ENCODE data around the gene MIER2. TPM values are rescaled to one million over a fixed set of nuclear protein-coding genes. Genes with fewer than 3 reads are reported as not detected.
"Not testable (repeated sequence)": the region's sequence is repeated elsewhere in the genome, so short reads cannot be mapped to it uniquely, and the experiment has no call there.

The MIER2 gene
- total and polyA plus RNA-seq, 4 donors: 2.7 to 4.1 (median 3.7) TPM

DNA sequence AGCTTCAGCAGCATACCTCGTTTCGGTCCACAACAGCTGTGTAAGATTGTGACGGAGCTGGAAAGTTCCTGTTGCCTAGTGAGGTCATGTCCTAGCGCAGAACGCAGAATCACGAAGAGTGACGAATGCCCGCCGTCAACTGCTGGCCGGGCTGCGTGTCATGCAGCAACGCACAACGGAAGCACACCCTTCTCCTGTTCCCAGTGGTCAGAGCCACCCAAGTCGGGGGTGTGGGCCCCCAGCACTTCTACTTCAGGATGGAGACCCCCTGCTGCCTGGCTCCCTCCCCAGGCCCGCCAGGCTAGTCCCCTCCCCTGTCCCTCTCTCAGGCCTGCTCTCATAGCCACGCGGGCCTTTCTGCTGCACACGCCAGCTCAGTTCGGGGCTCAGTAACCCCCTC lies 38.4 kb upstream of the MIER2 start:
- no peak for DNase-seq (ENCODE audit: low spot score)
- Histone ChIP-seq H3K27me3 (ENCODE audit: control insufficient read depth in 4 of 4, insufficient read depth in 4 of 4, low read length in 3 of 4) (peaks cover 0 to 6% (median 2%) of the 10 kb centered on the region in 4 donors), H3K9me3 (ENCODE audit: control insufficient read depth in 4 of 4, low read length in 3 of 4) (no peaks in the 10 kb centered on the region), H3K4me3 (ENCODE audit: low read depth in 1 of 3, low read length in 3 of 3) (no peak overlapping the region), H3K9ac (ENCODE audit: low read depth in 1 of 2, low read length in 2 of 2) (no peak overlapping the region), H3K4me1 (ENCODE audit: control insufficient read depth in 4 of 4, insufficient read depth in 4 of 4, low read length in 3 of 4) (peaks cover 0 to 5% (median 0%) of the 10 kb centered on the region in 4 donors), H3K27ac (ENCODE audit: low read depth in 1 of 2, low read length in 2 of 2) (no peak overlapping the region), H3K36me3 (ENCODE audit: control insufficient read depth in 4 of 4, insufficient read depth in 3 of 4, low read depth in 1 of 4, low read length in 3 of 4) (no peaks in the 10 kb centered on the region)
- TF ChIP-seq, protein P1, sequence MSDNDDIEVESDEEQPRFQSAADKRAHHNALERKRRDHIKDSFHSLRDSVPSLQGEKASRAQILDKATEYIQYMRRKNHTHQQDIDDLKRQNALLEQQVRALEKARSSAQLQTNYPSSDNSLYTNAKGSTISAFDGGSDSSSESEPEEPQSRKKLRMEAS (IDR thresholded peaks at IDR 0.05): no peak
- TF ChIP-seq JUND (IDR thresholded peaks at IDR 0.05) (no peak), TAF1 (conservative IDR thresholded peaks at IDR 0.05) (no peak), YY1 (IDR thresholded peaks at IDR 0.05) (no peak), EGR1 (IDR thresholded peaks at IDR 0.05; ENCODE audit: low read depth in 2 of 2) (no peak), FOXA2 (IDR thresholded peaks at IDR 0.05) (no peak), HNF4A (conservative IDR thresholded peaks at IDR 0.05) (no peak), NR2F2 (IDR thresholded peaks at IDR 0.05) (no peak), RAD21 (IDR thresholded peaks at IDR 0.05) (no peak), HNF4G (IDR thresholded peaks at IDR 0.05) (no peak), SP1 (IDR thresholded peaks at IDR 0.05) (no peak), RXRA (IDR thresholded peaks at IDR 0.05) (no peak), FOXA1 (IDR thresholded peaks at IDR 0.05) (no peak)
- TF ChIP-seq, protein P2, sequence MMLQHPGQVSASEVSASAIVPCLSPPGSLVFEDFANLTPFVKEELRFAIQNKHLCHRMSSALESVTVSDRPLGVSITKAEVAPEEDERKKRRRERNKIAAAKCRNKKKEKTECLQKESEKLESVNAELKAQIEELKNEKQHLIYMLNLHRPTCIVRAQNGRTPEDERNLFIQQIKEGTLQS (IDR thresholded peaks at IDR 0.05): no peak
- TF ChIP-seq, protein P3, sequence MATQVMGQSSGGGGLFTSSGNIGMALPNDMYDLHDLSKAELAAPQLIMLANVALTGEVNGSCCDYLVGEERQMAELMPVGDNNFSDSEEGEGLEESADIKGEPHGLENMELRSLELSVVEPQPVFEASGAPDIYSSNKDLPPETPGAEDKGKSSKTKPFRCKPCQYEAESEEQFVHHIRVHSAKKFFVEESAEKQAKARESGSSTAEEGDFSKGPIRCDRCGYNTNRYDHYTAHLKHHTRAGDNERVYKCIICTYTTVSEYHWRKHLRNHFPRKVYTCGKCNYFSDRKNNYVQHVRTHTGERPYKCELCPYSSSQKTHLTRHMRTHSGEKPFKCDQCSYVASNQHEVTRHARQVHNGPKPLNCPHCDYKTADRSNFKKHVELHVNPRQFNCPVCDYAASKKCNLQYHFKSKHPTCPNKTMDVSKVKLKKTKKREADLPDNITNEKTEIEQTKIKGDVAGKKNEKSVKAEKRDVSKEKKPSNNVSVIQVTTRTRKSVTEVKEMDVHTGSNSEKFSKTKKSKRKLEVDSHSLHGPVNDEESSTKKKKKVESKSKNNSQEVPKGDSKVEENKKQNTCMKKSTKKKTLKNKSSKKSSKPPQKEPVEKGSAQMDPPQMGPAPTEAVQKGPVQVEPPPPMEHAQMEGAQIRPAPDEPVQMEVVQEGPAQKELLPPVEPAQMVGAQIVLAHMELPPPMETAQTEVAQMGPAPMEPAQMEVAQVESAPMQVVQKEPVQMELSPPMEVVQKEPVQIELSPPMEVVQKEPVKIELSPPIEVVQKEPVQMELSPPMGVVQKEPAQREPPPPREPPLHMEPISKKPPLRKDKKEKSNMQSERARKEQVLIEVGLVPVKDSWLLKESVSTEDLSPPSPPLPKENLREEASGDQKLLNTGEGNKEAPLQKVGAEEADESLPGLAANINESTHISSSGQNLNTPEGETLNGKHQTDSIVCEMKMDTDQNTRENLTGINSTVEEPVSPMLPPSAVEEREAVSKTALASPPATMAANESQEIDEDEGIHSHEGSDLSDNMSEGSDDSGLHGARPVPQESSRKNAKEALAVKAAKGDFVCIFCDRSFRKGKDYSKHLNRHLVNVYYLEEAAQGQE (IDR thresholded peaks at IDR 0.05): no peak
- TF ChIP-seq, protein P4, sequence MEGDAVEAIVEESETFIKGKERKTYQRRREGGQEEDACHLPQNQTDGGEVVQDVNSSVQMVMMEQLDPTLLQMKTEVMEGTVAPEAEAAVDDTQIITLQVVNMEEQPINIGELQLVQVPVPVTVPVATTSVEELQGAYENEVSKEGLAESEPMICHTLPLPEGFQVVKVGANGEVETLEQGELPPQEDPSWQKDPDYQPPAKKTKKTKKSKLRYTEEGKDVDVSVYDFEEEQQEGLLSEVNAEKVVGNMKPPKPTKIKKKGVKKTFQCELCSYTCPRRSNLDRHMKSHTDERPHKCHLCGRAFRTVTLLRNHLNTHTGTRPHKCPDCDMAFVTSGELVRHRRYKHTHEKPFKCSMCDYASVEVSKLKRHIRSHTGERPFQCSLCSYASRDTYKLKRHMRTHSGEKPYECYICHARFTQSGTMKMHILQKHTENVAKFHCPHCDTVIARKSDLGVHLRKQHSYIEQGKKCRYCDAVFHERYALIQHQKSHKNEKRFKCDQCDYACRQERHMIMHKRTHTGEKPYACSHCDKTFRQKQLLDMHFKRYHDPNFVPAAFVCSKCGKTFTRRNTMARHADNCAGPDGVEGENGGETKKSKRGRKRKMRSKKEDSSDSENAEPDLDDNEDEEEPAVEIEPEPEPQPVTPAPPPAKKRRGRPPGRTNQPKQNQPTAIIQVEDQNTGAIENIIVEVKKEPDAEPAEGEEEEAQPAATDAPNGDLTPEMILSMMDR (IDR thresholded peaks at IDR 0.05; ENCODE audit: low read depth, low read length, missing input control): no peak
- 79% methylated on average over 19 of the region's 19 CpGs for WGBS

DNA sequence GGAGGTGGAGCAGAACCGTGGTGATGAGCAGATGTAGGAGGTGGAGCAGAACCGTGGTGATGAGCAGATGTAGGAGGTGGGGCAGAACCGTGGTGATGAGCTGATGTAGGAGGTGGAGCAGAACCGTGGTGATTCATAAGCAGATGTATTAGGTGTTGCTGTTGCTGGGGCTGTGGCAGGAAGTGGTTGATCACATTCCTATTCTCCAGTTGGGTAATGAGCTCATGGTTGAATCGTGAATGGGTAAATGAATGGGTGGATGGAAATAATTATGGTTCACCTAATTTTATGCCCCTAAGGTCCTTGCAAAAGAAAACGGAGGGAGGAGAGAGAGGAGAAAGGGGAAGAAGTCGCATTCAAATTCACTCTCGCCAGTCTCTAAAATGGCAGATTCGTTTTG lies 38.0 kb upstream of the MIER2 start:
- WGBS: 61% methylated on average over 7 of the region's 9 CpGs
- H3K27me3 ChIP-seq (ENCODE audit: control insufficient read depth in 4 of 4, insufficient read depth in 4 of 4, low read length in 3 of 4); H3K27ac ChIP-seq (ENCODE audit: low read depth in 1 of 2, low read length in 2 of 2); H3K36me3 ChIP-seq (ENCODE audit: control insufficient read depth in 4 of 4, insufficient read depth in 3 of 4, low read depth in 1 of 4, low read length in 3 of 4); DNase-seq (ENCODE audit: low spot score); H3K9me3 ChIP-seq (ENCODE audit: control insufficient read depth in 4 of 4, low read length in 3 of 4); H3K4me1 ChIP-seq (ENCODE audit: control insufficient read depth in 4 of 4, insufficient read depth in 4 of 4, low read length in 3 of 4); H3K9ac ChIP-seq (ENCODE audit: low read depth in 1 of 2, low read length in 2 of 2); H3K4me3 ChIP-seq (ENCODE audit: low read depth in 1 of 3, low read length in 3 of 3): not testable (repeated sequence)

DNA sequence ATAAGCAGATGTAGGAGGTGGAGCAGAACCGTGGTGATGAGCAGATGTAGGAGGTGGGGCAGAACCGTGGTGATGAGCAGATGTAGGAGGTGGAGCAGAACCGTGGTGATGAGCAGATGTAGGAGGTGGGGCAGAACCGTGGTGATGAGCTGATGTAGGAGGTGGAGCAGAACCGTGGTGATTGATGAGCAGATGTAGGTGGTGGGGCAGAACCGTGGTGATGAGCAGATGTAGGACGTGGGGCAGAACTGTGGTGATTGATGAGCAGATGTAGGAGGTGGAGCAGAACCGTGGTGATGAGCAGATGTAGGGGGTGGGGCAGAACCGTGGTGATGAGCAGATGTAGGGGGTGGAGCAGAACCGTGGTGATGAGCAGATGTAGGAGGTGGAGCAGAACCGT lies 37.3 kb upstream of the MIER2 start:
- not testable (repeated sequence) for H3K4me1 ChIP-seq (ENCODE audit: control insufficient read depth in 4 of 4, insufficient read depth in 4 of 4, low read length in 3 of 4); DNase-seq (ENCODE audit: low spot score); H3K9ac ChIP-seq (ENCODE audit: low read depth in 1 of 2, low read length in 2 of 2); H3K4me3 ChIP-seq (ENCODE audit: low read depth in 1 of 3, low read length in 3 of 3); H3K27me3 ChIP-seq (ENCODE audit: control insufficient read depth in 4 of 4, insufficient read depth in 4 of 4, low read length in 3 of 4); H3K27ac ChIP-seq (ENCODE audit: low read depth in 1 of 2, low read length in 2 of 2); H3K36me3 ChIP-seq (ENCODE audit: control insufficient read depth in 4 of 4, insufficient read depth in 3 of 4, low read depth in 1 of 4, low read length in 3 of 4); H3K9me3 ChIP-seq (ENCODE audit: control insufficient read depth in 4 of 4, low read length in 3 of 4)
- 64% methylated on average over 11 of the region's 11 CpGs for WGBS

DNA sequence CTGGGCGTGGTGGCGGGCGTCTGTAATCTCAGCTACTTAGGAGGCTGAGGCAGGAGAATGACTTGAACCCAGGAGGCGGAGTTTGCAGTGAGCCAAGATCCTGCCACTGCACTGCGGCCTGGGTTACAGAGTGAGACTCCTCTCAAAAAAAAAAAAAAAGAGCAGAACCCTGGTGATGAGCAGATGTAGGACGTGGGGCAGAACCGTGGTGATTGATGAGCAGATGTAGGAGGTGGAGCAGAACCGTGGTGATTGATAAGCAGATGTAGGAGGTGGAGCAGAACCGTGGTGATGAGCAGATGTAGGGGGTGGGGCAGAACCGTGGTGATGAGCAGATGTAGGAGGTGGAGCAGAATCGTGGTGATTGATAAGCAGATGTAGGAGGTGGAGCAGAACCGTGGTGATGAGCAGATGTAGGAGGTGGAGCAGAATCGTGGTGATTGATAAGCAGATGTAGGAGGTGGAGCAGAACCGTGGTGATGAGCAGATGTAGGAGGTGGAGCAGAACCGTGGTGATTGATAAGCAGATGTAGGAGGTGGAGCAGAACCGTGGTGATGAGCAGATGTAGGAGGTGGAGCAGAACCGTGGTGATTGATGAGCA lies 36.1 kb upstream of the MIER2 start:
- DNase-seq (ENCODE audit: low spot score); H3K9ac ChIP-seq (ENCODE audit: low read depth in 1 of 2, low read length in 2 of 2); H3K9me3 ChIP-seq (ENCODE audit: control insufficient read depth in 4 of 4, low read length in 3 of 4); H3K27me3 ChIP-seq (ENCODE audit: control insufficient read depth in 4 of 4, insufficient read depth in 4 of 4, low read length in 3 of 4); H3K4me3 ChIP-seq (ENCODE audit: low read depth in 1 of 3, low read length in 3 of 3); H3K27ac ChIP-seq (ENCODE audit: low read depth in 1 of 2, low read length in 2 of 2); H3K4me1 ChIP-seq (ENCODE audit: control insufficient read depth in 4 of 4, insufficient read depth in 4 of 4, low read length in 3 of 4); H3K36me3 ChIP-seq (ENCODE audit: control insufficient read depth in 4 of 4, insufficient read depth in 3 of 4, low read depth in 1 of 4, low read length in 3 of 4): not testable (repeated sequence)
- WGBS: 69% methylated on average over 16 of the region's 17 CpGs

Measured in liver (tissue), 9 donors.